ENCODE measurements around the gene AMFR.

GRCh38 chr16:56312028-56312300 lies 113.4 kb downstream of the AMFR start:
- no peak for TF ChIP-seq CTCF (IDR thresholded peaks at IDR 0.05)
- TF ChIP-seq NR2C2 (CRISPR knock-in tag; IDR thresholded peaks at IDR 0.05): no peak
- no peak for TF ChIP-seq USF1 (CRISPR knock-in tag; IDR thresholded peaks at IDR 0.05)
- no peak for TF ChIP-seq HMGA2 (CRISPR knock-in tag; IDR thresholded peaks at IDR 0.05)

All from WTC11 (cell line).